Fibroblast of skin of scalp (primary cell): ENCODE data around the gene MAEA. TPM values are rescaled to one million over a fixed set of nuclear protein-coding genes. Genes with fewer than 3 reads are reported as not detected.
A peak's percentile ranks its signal among the peaks of the same experiment; 100 is the strongest.

Source experiments
- DNase-seq: peaks from one replicate; pipeline ENCODE4 v3.0.0-alpha.2; 2013
- polyA plus RNA-seq, 2 experiments: library from polyadenylated mRNA; unstranded; fragments of 120-200 nt; gene quantifications; one replicate each; pipeline ENCODE4 v1.2.1, GENCODE V29; 2013; ENCODE audit not compliant: insufficient read length in 2 of 2

Gene MAEA
- 47.8 TPM for polyA plus RNA-seq (2013, experiment 1 of 2; ENCODE audit: insufficient read length)
- polyA plus RNA-seq (2013, experiment 2 of 2; ENCODE audit: insufficient read length): 42.6 TPM

- DNase-seq: peak; percentile 96
These were observed at the start of gene MAEA for GRCh38 chr4:1289207-1290164. Gene MAEA, plus strand, starts transcription at chr4:1289891. Its CDS starts 23 bp downstream, at chr4:1289914.

GRCh38 chr4:1239950-1240307 lies 49.8 kb upstream of the MAEA start:
- no peak for DNase-seq

GRCh38 chr4:1240721-1241465 lies 48.8 kb upstream of the MAEA start:
- DNase-seq: no peak

DNA sequence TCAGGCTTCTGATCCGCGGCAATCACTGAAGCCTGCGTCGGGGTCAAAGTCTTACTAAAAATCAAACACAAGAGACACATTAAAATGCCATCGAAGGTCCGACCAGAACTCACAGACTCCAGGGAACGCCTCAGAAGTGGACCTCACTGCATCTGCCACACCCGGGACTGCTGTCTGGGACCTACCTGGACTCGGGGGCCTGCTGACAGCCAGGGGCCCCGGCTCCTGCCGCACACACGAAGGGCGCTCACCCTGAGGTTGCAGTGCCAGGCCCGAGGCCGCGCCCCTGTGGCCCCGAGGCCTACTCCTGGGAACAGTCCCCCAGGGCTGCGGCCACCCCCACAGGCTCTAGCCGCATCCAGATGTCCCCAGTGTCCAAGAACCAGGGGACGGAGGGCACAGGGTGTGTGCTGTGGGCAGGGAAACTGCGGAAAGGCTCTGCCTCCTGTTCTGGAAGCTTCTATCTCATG lies 48.2 kb upstream of the MAEA start:
- no peak for DNase-seq

DNA sequence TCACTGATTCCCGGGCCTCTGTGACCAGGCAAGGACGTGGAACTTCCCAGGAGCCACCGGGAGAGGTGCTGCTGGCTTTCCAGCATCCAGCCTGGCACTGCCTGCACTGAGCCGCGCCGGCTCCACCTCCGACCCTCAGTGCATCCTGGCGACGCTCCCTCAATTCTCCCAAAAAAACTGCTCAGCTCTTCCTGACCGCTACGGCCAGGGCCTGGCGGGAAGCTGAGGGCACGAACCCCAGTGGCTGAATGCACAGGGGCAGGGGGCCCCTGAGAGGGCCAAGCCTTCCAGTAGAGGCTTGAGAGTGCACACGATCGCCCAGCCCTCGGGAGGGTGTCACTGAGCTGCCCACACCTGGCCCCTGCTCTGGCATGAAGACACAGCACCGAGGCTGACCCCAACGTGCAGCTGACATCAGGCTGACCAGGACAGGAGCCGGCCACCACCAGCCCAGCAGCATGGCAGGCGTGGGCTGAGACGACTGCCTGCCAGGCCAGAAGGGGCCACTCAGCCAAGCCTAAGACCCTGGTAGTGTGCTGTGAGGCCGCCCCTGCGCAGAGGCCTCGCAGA lies 47.7 kb upstream of the MAEA start:
- DNase-seq: no peak

DNA sequence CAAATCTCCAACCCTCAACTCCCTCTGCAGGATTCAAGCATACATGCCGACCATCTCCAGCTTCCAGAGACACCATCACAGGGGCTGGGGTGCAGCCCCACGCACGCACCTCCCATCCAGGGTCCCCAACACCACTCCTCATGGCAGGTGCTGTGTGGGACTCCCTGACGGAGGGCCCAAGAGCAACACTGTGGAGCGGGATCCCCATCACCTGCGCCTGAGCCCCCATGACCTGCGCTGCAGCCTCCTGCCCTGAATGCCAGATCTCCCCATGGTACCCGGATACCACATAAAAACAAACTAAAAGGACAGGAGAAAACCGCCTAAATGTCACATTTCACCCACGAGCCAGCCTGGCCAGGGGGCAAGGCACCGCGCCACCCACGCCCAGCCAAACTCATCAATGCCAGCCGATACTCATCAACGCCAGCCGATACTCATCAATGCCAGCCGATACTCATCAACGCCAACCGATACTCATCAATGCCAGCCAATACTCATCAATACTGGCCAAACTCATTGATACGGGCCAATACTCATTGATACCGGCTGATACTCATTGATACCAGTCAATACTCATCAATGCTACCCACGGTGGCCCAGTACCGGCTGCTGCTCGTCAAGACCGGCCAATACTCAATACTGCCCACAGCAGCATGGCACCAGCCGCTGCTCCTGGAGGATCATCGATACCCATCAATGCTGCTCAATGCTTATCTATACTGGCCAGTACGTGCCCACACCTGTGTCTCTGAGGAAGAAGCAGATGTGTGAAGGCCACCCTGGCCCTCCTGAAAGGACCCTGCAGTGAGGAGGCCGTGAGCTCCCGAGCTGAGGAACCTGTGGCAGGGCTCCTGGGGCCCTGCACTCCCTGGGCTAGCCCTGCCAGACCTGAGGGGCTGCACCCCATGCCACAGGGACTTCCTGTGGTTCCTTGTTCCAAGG lies 46.9 kb upstream of the MAEA start:
- no peak for DNase-seq

GRCh38 chr4:1243451-1244080 lies 46.1 kb upstream of the MAEA start:
- DNase-seq: no peak

GRCh38 chr4:1244081-1244977 lies 45.4 kb upstream of the MAEA start:
- no peak for DNase-seq

- no peak for DNase-seq
These were observed 44.7 kb upstream of the MAEA start for GRCh38 chr4:1244978-1245471.

DNA sequence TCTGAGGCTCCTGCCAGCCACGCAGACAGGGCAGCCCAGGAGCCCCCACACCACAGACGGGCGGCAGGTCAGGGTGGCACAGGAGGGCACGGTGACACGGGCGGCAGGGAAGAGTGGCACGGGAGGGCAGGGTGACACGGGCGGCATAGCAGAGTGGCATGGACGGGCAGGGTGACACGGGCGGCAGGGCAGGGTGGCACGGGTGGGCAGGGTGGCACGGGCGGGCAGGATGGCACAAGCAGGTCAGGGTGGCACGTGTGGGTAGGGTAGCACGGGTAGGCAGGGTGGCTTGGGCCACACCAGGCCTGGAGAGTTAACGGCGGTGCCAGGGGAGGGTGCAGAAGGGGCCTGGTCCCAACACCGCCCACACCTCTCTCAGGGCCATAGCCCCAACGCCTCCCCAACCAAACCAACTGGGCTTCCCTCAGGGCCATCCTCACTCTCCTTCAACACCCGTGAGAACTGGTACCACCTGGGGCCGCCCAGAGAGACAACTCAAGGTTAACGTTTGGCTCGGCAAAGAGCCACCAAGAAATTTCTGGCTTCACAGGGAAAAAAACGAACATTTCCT lies 44.1 kb upstream of the MAEA start:
- no peak for DNase-seq

DNA sequence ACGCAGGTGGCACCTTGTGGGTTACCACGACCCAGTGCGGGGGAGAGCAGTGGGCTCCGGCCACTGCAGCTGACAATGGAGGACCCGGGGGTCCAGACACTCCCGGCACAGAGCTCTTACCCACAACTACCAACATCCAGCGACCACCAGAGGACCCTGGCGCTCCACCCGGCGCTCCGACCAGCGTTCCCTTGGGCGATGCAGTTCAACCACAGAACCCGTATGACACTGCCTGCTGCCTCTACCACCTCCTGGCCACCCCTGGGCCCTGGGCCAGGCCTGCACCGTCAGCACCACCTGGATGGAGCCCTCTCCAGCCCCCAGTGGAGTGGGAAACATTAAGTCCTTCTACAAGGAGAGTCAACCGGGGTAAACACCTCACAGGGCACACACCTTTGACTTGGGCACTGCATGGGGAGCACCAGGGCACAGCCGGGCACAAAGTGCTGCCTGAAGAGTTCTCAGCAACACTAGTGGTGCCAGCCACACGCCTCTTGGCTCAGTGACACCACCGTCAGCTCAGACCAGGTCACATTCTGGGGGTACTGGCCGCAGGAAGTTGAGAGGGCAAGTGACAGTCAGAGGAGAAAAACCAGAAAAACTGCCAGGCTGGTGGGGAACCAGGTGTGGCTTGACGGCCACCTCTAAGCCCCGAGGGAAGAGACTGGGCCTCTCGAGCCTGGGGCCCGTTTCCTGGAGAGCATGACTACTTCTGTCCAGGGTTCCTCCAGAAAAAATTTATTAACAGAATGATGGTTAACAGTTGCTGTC lies 43.4 kb upstream of the MAEA start:
- no peak for DNase-seq

DNA sequence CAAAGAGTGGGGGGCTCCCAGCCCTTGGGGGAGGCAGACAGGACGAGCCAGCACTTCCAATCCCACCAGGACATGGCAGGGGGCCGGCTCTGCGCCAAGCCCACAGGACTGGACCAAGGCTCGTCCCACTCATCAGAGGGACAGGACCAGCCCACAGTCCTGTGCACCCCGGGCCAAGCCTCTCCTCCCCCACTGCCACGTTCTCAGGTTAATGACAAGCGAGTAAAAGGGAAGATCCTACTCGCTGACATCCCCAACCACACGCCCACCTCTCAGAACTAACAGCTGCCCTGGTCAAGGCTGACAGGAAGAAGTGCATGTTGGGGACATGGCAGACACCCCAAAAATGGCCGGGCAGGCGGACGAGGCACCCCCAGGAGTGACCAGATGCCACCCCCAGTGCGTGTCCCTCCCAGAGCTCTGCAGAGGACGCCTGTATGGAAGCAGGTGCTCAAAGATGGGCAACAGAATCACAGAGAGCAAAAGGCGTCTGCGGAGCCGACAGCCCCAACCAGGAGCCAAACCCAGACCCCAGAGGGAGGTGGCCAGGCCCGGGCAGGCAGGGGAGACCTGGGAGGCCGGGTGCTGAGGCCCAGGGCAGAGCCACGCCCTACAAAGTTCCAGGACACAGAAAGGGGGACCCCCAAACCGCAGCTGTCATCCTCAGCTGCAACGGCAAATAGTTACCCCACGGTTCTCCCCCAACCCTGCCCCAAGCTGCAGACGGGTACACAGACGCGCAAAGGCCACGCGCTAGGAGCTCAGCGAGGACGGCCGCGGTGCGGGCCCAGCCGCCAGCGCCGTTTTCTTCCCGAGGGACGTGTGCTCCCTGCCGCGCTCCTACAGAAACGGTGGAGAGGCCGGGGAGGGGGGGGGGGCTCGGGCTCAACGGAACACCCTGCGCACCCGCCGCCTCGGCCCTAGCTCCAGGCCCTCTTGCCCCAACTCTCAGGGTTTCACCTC lies 42.5 kb upstream of the MAEA start:
- peak; percentile 17 for DNase-seq

- no peak for DNase-seq
These were observed 41.8 kb upstream of the MAEA start for GRCh38 chr4:1247864-1248244.

DNA sequence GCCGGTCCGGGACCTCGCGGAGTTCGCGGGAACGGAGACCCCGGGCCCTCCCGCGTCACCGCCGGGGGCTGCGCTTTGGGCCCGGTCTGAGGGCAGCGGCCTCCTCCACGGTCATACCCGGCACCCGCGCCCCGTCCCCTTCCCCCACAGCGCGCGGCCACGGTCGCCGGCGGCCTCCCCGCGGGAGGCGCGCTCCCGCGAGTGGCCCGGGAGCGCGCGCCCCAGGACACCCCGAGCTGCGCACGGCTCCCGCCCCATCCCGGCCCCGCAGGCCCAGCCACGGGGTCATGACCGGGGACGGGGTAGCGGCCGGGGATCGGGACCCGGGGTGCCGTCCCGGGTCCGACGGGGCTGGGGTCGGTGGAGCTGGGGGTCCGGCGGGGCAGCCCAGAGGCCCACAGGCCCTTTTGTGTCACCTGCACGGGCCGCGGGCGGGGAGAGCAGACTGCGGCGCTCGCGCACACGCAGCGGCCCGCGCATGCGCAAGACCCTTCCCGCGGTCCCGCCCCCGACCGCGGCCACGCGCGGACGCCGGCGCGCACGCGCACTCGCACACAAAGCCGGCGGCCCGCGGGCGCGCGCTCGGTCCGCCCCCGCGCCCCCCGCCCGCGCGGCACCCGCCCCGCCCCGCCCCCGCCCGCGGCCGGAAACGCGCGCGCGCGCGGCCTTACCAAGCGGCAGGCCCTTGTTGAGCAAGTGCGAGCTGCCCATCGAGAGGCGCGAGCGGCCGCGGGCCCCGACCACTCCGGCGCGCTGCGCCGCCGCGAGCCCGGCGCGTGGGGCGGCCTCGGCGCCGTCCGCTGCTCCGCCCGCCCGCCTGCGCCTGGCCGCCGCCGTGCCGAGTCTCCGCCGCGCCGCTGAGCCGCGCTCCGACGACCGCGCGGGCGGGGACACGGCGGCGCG lies 41.2 kb upstream of the MAEA start, which contains the start of gene CTBP1:
Gene CTBP1 (minus strand): TSS at position 886 of the 903 bp plus-strand sequence. CDS start 7,799 bp downstream, outside the sequence.
- peak; percentile 87 for DNase-seq

GRCh38 chr4:1249148-1249730 lies 40.5 kb upstream of the MAEA start:
- DNase-seq: peak; percentile 93
